ENCODE results near the gene ISYNA1.

ISYNA1 gene

GRCh38 chr19:18390065-18390907 is 47.6 kb downstream of the ISYNA1 start:
- peak; percentile 67 for DNase-seq

- DNase-seq = no peak
Observed at GRCh38 chr19:18389726-18390064, 48.2 kb downstream of the ISYNA1 start.

- DNase-seq = peak; percentile 26
Observed at GRCh38 chr19:18388960-18389725, 48.8 kb downstream of the ISYNA1 start.

GRCh38 chr19:18388100-18388959 is 49.6 kb downstream of the ISYNA1 start:
- DNase-seq = peak; percentile 87

GRCh38 chr19:18386543-18387271 is 51.2 kb downstream of the ISYNA1 start:
- DNase-seq = peak; percentile 69

- DNase-seq = peak; percentile 87
Observed at GRCh38 chr19:18385675-18386542, 52.0 kb downstream of the ISYNA1 start, which contains the start of gene GDF15. GDF15 (plus strand) TSS chr19:18386158; CDS start chr19:18386190, 32 bp downstream.

GRCh38 chr19:18385359-18385674 is 52.6 kb downstream of the ISYNA1 start:
- DNase-seq = no peak

- DNase-seq = no peak
Observed at GRCh38 chr19:18384775-18385174, 53.2 kb downstream of the ISYNA1 start.

Data from hematopoietic multipotent progenitor cell treated with erythropoietin and hydrocortisone succinate and interleukin-3 and kit ligand, for 8 days (in vitro differentiated cells).